Mucosa of descending colon (tissue), 3 donors: ENCODE data around the gene GMCL2. TPM values are rescaled to one million over a fixed set of nuclear protein-coding genes. Genes with fewer than 3 reads are reported as not detected.

Experiments
- ATAC-seq: fragments of 200-7000 bp; cut with Tn5 transposase; one replicate; pipeline ENCODE4 v1.9.1; 2020; ENCODE audit warnings: mild to moderate bottlenecking, moderate library complexity
- DNase-seq, 3 donors: peaks; one replicate each; pipeline ENCODE4 v3.0.0-alpha.2; 2020
- H3K36me3 ChIP-seq: fragments of 200-600 bp; one replicate; pipeline ENCODE4 v1.8.0; 2021; ENCODE audit warnings: low read depth, mild to moderate bottlenecking
- H3K4me1 ChIP-seq: fragments of 200-600 bp; one replicate; pipeline ENCODE4 v1.8.0; 2021; ENCODE audit warnings: low read depth, mild to moderate bottlenecking
- H3K4me3 ChIP-seq: fragments of 200-600 bp; one replicate; pipeline ENCODE4 v1.8.0; 2021; ENCODE audit warnings: mild to moderate bottlenecking
- H3K9me3 ChIP-seq: fragments of 200-600 bp; one replicate; pipeline ENCODE4 v1.8.0; 2021; ENCODE audit warnings: mild to moderate bottlenecking
- intact Hi-C, 2 donors: fragments of 100-400 bp; cut with DNase I in 1 of 2; cut with micrococcal nuclease in 1 of 2; formaldehyde crosslinking; loops; one replicate each; pipeline versions ENCODE4 v1.11.0 to v1.11.1; 2022; cut with DNase I, micrococcal nuclease
- total RNA-seq, 3 donors: library from RNA; stranded (reverse); fragmentation: NEBNext Ultra II Directional in 2 of 3; extraction: Animal tissue kit (Norgen Biotek cat#: 25700) in 2 of 3; gene quantifications; one replicate each; pipeline versions ENCODE4 v1.2.1 to v1.2.4, GENCODE V29; 2021 to 2023
- TF ChIP-seq, protein P1 (sequence below): fragments of 200-600 bp; IDR thresholded peaks from one replicate; pipeline ENCODE4 v1.8.0; 2022; ENCODE audit warnings: antibody characterized with exemption, mild to moderate bottlenecking
- donor health status: DM: no; HTN: no; CAD: no; lungs with moderate emphysema.
- donor health status: DM: no; HTN: no; CAD: no.
- donor health status: DM: no; HTN: yes; CAD: no.

The GMCL2 gene
- total RNA-seq, 3 donors from 2014 or later: not detected

DNA sequence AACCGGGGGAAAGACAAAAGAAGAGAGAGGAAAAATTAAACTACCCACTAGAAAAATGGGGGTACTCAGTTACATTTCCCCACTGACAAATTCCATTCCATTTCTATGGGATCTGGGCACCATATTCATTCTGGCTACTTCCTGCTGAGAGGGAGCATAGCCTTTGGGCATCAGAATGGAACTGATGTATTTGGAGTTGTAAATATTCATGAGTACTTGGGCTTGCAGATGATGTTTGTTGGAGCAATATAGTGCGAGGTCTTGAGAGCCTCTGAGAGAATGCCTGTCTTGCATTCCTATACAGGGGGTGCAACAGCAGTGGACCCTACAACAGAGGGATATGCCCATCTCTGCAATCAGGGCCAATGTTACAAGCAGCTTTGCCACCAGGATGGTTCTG lies 16.7 kb downstream of the GMCL2 start:
- H3K9me3 ChIP-seq: no peaks in the 10 kb centered on the region
- DNase-seq: no peak
- no peaks in the 10 kb centered on the region for H3K4me1 ChIP-seq
- no peak overlapping the region for H3K4me3 ChIP-seq
- TF ChIP-seq, protein P1, sequence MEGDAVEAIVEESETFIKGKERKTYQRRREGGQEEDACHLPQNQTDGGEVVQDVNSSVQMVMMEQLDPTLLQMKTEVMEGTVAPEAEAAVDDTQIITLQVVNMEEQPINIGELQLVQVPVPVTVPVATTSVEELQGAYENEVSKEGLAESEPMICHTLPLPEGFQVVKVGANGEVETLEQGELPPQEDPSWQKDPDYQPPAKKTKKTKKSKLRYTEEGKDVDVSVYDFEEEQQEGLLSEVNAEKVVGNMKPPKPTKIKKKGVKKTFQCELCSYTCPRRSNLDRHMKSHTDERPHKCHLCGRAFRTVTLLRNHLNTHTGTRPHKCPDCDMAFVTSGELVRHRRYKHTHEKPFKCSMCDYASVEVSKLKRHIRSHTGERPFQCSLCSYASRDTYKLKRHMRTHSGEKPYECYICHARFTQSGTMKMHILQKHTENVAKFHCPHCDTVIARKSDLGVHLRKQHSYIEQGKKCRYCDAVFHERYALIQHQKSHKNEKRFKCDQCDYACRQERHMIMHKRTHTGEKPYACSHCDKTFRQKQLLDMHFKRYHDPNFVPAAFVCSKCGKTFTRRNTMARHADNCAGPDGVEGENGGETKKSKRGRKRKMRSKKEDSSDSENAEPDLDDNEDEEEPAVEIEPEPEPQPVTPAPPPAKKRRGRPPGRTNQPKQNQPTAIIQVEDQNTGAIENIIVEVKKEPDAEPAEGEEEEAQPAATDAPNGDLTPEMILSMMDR: no peak
- H3K36me3 ChIP-seq: no peaks in the 10 kb centered on the region
- no peak for ATAC-seq
- intact Hi-C loops: no loop called here

GRCh38 chr5:178165581-178165980 lies 21.6 kb downstream of the GMCL2 start:
- intact Hi-C loops: loop anchor here (5.0 to 10.0 kb wide), 2 partner anchors 91 to 93 kb away; no protein-coding TSS in a partner anchor
- DNase-seq (no peak), ATAC-seq (no peak)
- Histone ChIP-seq H3K36me3 (no peaks in the 10 kb centered on the region), H3K4me1 (peaks cover 8% of the 10 kb centered on the region), H3K9me3 (no peaks in the 10 kb centered on the region), H3K4me3 (no peak overlapping the region)
- TF ChIP-seq, protein P1: no peak

GRCh38 chr5:178163772-178164735 lies 23.1 kb downstream of the GMCL2 start:
- TF ChIP-seq, protein P1: peak; percentile 100
- intact Hi-C loops: loop anchor here in 1 of 2 donors (10.0 kb wide), 1 partner anchor 89 kb away; no protein-coding TSS in a partner anchor
- no peaks in the 10 kb centered on the region for H3K9me3 ChIP-seq
- ATAC-seq: peak; percentile 100
- no peaks in the 10 kb centered on the region for H3K36me3 ChIP-seq
- peaks cover 8% of the 10 kb centered on the region for H3K4me1 ChIP-seq
- DNase-seq: peak; percentile 85 to 94 (median 87)
- H3K4me3 ChIP-seq: no peak overlapping the region

DNA sequence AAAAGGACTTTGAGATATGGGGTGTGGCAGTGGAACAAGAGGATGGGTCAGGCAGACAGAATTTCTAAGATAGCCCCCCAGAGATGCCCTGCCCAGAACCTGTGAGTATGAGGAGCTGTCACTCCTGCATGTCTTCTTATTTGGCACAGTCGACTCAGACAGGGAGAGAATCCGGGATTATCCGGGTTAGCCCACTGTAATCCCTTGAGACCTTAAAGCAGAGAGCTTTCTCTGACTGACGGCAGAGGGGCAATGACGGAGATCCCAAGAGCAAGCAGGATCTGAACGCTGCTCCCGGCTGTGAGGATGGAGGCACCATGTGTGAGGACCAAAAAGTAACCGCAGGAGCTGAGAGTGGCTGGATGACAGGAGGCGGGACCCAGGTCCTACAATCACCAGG lies 24.7 kb downstream of the GMCL2 start:
- Histone ChIP-seq H3K4me1 (peaks cover 8% of the 10 kb centered on the region), H3K9me3 (no peaks in the 10 kb centered on the region), H3K4me3 (no peak overlapping the region), H3K36me3 (no peaks in the 10 kb centered on the region)
- TF ChIP-seq, protein P1: no peak
- ATAC-seq: no peak
- no peak for DNase-seq
- intact Hi-C loops: loop anchor here in 1 of 2 donors (10.0 kb wide), 1 partner anchor 88 kb away; no protein-coding TSS in a partner anchor

DNA sequence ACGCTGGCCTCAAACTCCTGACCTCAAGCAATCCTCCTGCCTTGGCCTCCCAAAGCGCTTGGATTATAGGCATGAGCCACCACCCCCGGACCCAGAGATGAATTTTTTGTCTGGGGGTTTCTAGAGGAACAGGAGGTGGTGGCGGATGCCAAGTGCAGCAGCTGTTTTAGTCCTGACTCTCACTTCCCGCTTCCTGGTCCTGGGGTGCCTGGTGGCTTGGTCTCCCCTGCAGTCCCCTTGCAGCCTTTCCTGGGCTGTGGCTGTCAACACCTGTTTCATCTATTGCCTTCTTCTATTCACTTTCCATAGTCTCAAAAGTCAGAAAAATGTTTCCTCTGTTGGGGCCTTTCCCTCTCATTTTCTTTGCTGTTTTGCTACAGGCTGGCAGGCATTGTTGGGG lies 27.0 kb downstream of the GMCL2 start:
- no peak for ATAC-seq
- H3K4me3 ChIP-seq: no peak overlapping the region
- no peak for DNase-seq
- TF ChIP-seq, protein P1: no peak
- intact Hi-C loops: loop anchor here in 1 of 2 donors (10.0 kb wide), 1 partner anchor 85 kb away; no protein-coding TSS in a partner anchor
- H3K4me1 ChIP-seq: peaks cover 8% of the 10 kb centered on the region
- no peaks in the 10 kb centered on the region for H3K36me3 ChIP-seq
- no peaks in the 10 kb centered on the region for H3K9me3 ChIP-seq
